ENCODE results near the gene VWA3B. TPM values are rescaled to one million over a fixed set of nuclear protein-coding genes. Genes with fewer than 3 reads are reported as not detected.

The VWA3B gene
- total RNA-seq, 1 experiment from 2014 or later: not detected

DNA sequence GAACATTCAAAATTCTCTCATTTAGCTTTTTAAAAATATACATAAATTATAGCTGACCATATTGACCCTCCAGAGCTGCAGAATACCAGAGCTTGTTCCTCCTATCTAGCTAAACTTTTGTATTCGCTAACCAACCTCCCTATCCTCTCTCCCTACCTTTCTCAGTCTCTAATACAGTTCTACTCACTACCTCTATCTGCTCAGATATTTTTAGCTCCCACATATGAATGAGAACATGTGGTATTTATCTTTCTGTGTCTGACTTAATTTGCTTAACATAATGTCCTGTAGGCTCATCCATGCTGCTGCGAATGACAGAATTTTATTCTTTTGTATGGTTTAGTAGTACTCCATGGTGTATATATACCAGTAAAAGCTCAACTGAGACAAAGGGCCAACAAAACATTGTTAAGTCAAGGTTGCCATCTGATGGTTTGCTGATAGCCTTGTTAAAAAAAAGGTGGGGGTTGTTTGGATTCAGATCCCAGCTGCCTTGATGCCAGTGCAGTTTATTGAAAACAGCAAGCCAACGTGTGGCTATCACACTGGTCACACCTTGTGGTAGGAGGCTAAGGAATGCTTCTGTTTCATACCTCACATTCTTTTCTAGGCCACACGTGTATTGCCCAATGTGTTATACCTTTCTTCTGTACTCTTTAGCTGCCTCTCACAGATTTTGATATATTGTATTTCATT, 101.5 kb downstream of the VWA3B start:
- no peaks in the 10 kb centered on the region for H3K9me3 ChIP-seq (replicated peaks)
- H3K4me1 ChIP-seq: no peaks in the 10 kb centered on the region
- no peak overlapping the region for H3K27ac ChIP-seq
- no peaks in the 10 kb centered on the region for H3K27me3 ChIP-seq
- no peaks in the 10 kb centered on the region; the same call in 1 of the 2 replicates for H3K36me3 ChIP-seq
- H3K4me3 ChIP-seq: no peak overlapping the region
- peak in 1 of 2 experiments; percentile 20 for DNase-seq

DNA sequence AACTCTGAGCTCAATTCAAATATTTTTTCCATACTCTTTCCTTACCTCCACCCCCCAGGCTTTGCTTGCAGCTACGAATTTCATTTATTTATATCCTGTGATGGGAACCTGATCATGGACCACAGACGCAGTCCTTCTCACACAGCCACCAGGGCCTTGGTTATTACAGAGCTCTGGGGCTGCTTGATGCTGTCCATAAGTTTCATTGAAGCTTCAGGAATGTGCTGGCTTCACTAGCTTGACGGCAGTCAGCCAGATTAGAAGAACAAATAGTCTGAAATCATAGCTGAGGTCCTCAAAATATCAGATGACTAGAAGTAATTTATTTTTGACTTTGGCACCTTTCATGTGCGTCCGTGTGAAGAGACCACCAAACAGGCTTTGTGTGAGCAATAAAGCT, 104.9 kb downstream of the VWA3B start:
- H3K4me1 ChIP-seq: no peaks in the 10 kb centered on the region
- no peak overlapping the region for H3K4me3 ChIP-seq
- H3K36me3 ChIP-seq: no peaks in the 10 kb centered on the region; the same call in 1 of the 2 replicates
- no peak overlapping the region for H3K27ac ChIP-seq
- no peaks in the 10 kb centered on the region for H3K27me3 ChIP-seq
- H3K9me3 ChIP-seq (replicated peaks): no peaks in the 10 kb centered on the region
- DNase-seq: no peak

DNA sequence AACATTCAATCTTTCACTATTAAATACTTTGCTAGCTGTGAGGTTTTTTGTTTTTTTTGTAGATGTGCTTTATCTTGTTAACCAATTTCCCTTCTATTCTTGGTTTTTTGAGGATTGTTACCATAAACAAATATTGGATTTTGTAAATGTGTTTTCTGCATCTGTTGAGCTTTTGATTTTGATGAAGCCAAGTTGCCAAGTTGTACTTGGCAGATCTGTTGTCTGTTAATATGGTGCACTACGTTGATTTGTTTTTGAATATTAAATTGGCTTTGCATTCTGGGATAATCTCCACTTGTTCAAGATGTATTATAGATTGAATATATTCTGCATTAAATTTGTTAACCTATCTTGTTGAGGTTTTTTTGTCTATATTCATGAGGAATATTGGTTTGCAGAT, 114.6 kb downstream of the VWA3B start:
- Histone ChIP-seq H3K36me3 (no peaks in the 10 kb centered on the region), H3K27ac (no peak overlapping the region), H3K27me3 (no peaks in the 10 kb centered on the region), H3K9me3 (replicated peaks) (no peaks in the 10 kb centered on the region), H3K4me3 (no peak overlapping the region), H3K4me1 (no peaks in the 10 kb centered on the region)
- DNase-seq: no peak

DNA sequence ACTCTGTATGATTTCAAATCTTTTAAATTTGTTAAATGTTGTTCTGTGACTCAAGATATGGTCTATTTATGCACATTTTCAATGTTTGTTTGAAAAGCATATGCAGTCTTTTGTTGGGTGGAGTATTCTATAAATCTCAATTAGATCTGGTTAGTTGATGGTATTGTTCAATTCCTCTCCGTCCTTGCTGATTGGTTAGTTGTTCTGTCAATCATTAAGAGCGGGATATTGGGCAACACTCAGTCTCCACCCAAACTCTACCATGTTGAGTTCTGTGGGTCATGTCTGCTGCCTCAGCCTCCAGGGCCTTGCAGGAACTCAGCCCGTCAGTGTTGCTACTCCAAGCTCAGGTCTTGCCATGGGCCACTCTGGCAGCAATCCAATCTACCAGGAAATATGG, 118.9 kb downstream of the VWA3B start:
- Histone ChIP-seq H3K36me3 (no peaks in the 10 kb centered on the region), H3K9me3 (replicated peaks) (no peaks in the 10 kb centered on the region), H3K4me1 (no peaks in the 10 kb centered on the region), H3K4me3 (no peak overlapping the region), H3K27me3 (no peaks in the 10 kb centered on the region), H3K27ac (no peak overlapping the region)
- no peak for DNase-seq

DNA sequence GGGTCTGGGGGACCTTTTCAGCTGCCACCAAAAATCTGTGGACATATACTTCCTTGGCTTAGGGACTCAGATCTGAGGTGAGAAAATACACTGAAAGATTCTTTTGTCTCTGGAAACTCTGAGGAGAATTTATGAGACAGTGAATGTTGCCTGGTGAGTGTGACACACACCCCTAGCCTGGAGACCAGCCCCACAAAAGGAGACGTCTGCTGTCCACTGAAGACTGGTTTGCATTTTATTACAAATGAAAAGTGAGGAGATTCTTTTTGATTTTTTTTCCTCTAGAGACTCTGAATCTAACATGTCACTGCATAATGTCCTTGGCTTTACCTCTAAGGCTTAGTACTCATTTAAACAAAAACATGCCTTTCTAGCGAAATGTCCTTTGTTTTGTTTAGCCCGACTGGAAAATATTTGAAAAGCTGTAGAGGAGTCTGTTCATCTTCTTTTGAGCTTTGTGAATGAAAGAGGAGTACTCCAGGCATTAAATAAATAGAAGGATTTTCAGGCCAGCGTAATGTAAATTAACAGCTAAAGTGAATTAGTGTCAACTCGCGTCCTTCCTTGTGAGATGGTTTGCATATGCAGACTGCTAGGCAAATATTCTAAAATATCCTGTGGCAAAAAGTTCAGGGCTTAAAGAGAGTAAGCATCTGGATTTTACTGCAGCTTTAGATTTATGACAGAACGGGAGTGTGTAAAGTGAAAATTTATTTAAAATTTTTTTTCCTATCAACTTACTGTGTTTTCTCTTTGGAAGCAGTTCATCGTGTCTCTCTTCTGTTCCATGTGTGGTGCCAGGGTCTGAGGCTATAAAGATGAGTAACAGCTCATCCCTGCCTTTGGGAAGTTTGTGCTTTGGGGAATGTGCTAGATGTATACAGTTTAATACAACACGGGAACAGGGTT, 125.4 kb downstream of the VWA3B start:
- no peak overlapping the region for H3K27ac ChIP-seq
- H3K27me3 ChIP-seq: peaks cover 12% of the 10 kb centered on the region; the same call in 1 of the 2 replicates
- no peak for DNase-seq
- H3K9me3 ChIP-seq (replicated peaks): no peaks in the 10 kb centered on the region
- no peaks in the 10 kb centered on the region for H3K36me3 ChIP-seq
- no peaks in the 10 kb centered on the region for H3K4me1 ChIP-seq
- no peak overlapping the region for H3K4me3 ChIP-seq

DNA sequence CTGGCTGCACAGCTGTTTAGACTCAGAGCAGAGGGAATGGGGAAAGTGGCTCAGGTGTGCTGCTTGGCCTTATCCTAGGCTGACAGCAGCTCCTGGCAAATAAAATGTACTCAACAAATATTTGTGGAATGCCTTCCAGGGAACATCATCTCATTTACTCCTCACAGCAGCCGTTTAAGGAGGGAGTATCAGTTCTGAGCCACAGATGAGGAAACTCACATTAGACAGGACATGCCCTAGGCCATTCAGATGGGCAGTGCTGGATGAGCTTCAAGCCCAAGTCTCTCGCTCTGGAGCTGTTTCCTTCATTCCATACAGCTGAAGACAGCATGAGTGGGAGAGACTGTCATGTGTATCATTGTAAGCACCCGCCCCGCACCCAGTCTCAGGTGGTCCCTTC, 129.6 kb downstream of the VWA3B start:
- Histone ChIP-seq H3K9me3 (replicated peaks) (no peaks in the 10 kb centered on the region), H3K4me1 (no peaks in the 10 kb centered on the region), H3K27ac (no peak overlapping the region), H3K27me3 (peaks cover 8% of the 10 kb centered on the region; the same call in 1 of the 2 replicates), H3K36me3 (no peaks in the 10 kb centered on the region), H3K4me3 (no peak overlapping the region)
- DNase-seq: no peak

DNA sequence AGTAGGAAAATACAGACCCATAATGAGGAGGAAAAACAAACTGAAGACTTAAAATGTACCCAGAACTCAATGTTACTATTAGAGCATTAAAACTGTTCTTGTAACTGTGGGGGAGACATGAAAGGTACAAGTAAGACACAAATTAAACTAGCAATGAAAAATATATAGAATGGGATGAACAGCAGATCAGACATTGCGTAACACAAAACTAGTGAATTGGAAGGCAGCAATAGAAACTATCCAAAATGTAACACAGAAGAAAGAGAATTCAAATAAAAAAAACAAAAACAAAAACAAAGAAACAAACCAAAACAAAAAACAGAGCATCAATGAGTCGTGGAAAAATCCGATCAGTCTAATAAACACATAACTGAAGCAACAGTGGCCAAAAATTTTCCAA, 132.2 kb downstream of the VWA3B start:
- Histone ChIP-seq H3K27me3 (no peaks in the 10 kb centered on the region), H3K9me3 (replicated peaks) (no peaks in the 10 kb centered on the region)
- DNase-seq: no peak

DNA sequence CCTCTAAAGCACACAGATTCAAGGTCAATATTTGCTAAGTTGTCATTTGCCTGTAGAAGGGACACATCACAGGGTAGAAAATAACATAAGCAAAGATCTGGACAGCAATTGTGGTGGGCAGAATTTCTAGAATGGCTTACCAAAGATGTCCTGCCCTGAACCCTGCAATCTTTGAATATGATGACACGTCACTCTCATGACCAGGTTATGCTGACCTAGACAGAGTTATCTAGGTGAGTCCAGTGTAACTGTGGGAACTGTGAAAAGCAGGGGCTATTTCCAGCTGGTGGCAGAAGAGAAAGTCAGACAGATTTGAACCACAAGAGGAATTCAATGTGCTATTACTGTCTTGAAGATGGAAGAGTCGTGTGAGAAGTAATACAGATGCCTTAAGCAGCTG, 147.0 kb downstream of the VWA3B start:
- Histone ChIP-seq H3K27me3 (0 out of 2 replicates have a peak, but pooled peaks cover 5% of the 10 kb centered on the region), H3K36me3 (no peaks in the 10 kb centered on the region), H3K27ac (no peak overlapping the region), H3K4me3 (no peak overlapping the region), H3K9me3 (replicated peaks) (0 out of 2 replicates have a peak, but pooled peaks cover 2% of the 10 kb centered on the region), H3K4me1 (no peaks in the 10 kb centered on the region)
- no peak for DNase-seq

More for the DNA sequence above, 132.2 kb downstream of the VWA3B start:
- Histone ChIP-seq H3K4me3 (no peak overlapping the region), H3K27ac (no peak overlapping the region), H3K4me1 (no peaks in the 10 kb centered on the region), H3K36me3 (no peaks in the 10 kb centered on the region)

DNA sequence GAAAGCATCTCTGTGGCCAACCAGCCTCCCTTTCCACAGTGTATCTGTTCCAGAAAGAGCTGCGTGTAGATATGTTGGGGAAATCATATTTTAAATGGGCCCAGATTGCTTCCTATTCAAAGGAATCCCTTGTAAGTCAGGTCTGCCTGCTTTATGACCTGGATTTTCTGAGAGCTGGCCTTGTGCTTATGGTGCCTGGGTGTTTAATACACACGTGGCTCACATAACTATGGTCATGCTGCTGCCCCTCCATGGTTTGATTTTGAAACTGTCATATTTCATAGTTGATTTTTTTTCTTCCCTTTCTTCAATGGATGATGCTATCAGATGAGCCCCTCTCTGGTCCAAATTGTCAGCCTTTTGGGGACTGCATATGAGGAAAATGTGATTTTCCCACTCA, 147.8 kb downstream of the VWA3B start:
- no peak for DNase-seq
- no peak overlapping the region for H3K4me3 ChIP-seq
- 0 out of 2 replicates have a peak, but pooled peaks cover 2% of the 10 kb centered on the region for H3K9me3 ChIP-seq (replicated peaks)
- 0 out of 2 replicates have a peak, but pooled peaks cover 5% of the 10 kb centered on the region for H3K27me3 ChIP-seq
- no peaks in the 10 kb centered on the region for H3K36me3 ChIP-seq
- no peak overlapping the region for H3K27ac ChIP-seq
- H3K4me1 ChIP-seq: no peaks in the 10 kb centered on the region

DNA sequence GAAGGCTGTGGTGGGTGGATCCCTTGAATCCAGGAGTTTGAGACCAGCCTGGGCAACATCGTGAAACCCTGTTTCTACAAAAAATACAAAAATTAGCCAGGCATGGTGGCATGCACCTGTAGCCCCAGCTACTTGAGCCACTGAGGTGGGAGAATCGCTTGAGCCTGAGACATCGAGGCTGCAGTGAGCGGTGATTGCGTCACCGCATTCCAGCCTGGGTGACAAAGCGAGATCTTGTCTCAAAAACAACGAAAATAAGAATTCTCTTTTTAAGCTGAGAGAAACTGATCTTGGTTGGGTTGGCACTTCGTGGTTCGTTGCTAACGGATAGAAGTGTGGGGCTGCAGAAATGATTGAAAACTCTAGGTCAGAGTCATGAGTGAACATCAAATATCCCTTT, 150.0 kb downstream of the VWA3B start:
- Histone ChIP-seq H3K4me1 (no peaks in the 10 kb centered on the region), H3K4me3 (no peak overlapping the region), H3K27me3 (0 out of 2 replicates have a peak, but pooled peaks cover 5% of the 10 kb centered on the region), H3K27ac (no peak overlapping the region), H3K9me3 (replicated peaks) (0 out of 2 replicates have a peak, but pooled peaks cover 2% of the 10 kb centered on the region), H3K36me3 (no peaks in the 10 kb centered on the region)
- DNase-seq: no peak

DNA sequence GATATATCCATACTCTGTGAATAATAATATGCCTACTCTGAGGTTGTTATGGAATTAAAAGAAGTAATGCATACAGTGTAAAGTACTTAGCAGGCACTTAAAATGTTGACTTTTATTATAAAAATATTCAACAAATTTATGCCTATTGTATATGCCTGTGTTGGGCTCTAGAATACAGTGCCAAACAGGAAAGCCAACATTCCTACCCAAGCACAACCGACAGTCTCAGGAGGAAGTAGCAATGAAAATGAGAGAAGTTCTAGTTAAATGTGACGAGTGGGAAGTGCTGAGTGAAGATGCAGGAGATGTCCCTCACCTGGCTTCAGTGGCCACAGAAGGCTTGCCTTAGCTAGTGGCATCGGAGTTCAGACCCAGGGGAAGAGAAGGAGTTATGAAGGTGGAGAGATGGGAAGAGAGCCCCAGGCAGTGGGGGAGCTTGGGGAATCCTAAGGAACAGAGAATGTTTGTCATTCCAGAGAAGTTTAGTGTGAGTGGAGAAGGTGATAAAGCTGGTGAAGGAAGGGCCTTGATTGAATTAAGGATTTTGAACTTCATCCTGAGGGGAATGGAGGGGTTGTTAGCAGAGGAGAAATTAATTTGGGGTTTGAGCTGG, 153.9 kb downstream of the VWA3B start:
- Histone ChIP-seq H3K27me3 (0 out of 2 replicates have a peak, but pooled peaks cover 5% of the 10 kb centered on the region), H3K4me1 (no peaks in the 10 kb centered on the region), H3K27ac (no peak overlapping the region), H3K4me3 (no peak overlapping the region), H3K36me3 (no peaks in the 10 kb centered on the region), H3K9me3 (replicated peaks) (0 out of 2 replicates have a peak, but pooled peaks cover 2% of the 10 kb centered on the region)
- no peak for DNase-seq

DNA sequence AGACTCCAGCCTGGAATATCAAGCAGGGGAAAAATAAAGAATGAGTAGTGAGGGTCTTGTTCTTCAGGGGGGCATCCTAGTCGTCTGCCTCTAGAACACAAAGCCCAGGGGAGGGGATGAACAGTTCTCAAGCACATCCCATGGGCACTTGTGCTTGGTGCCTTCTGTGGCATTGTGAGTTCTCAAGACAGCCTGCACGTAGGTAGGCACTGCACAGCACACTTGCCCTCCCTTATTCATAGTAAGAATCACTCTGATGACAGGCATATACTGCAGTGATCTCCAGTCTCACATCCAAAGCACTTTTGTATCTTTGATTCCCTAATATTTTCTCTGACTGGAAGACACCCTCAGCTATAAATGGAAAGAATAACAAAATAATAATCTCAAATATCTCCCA, 154.6 kb downstream of the VWA3B start:
- no peak for DNase-seq
- Histone ChIP-seq H3K27me3 (0 out of 2 replicates have a peak, but pooled peaks cover 5% of the 10 kb centered on the region), H3K27ac (no peak overlapping the region), H3K36me3 (no peaks in the 10 kb centered on the region), H3K4me1 (no peaks in the 10 kb centered on the region), H3K9me3 (replicated peaks) (0 out of 2 replicates have a peak, but pooled peaks cover 2% of the 10 kb centered on the region), H3K4me3 (no peak overlapping the region)

DNA sequence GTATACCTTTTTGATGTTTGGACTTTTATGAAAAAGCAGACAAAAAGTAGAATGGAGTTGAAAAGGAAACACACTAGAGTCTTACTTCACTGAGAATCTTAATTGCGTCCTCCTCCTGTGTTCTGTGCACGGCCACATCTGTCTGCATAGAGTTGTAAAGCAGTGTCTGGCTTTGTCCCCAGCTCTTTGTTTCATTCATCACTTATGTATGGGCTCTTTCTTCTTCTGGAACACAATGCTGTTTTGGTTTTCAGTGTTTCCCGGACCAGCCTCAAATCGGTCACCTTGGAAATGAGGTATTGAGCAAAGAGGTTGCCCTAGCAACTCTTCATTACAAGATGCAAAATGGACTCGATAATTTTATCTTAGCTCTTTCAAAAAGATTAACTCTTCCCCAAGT, 155.0 kb downstream of the VWA3B start:
- Histone ChIP-seq H3K27me3 (0 out of 2 replicates have a peak, but pooled peaks cover 5% of the 10 kb centered on the region), H3K27ac (no peak overlapping the region), H3K36me3 (no peaks in the 10 kb centered on the region), H3K9me3 (replicated peaks) (0 out of 2 replicates have a peak, but pooled peaks cover 2% of the 10 kb centered on the region), H3K4me1 (no peaks in the 10 kb centered on the region), H3K4me3 (no peak overlapping the region)
- DNase-seq: no peak

DNA sequence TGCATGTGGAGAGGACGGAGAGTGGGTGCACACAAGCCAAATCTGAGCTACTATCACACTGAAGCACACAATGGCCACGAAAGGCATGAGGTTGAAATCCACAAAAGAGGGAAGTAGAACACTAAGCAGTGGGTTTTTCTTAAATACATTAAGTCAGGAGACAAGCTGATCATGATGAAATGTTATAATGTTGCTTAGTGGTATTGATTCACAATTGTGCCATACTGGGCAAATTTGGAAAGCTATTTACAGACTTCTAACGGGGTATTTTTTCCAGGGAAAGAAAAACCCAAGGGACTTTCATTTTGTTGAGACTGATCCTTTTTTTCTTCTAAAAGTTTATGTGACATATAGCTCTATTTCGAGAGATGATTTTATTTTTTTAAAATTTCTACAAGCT, 158.5 kb downstream of the VWA3B start:
- no peaks in the 10 kb centered on the region; the same call in 1 of the 2 replicates for H3K9me3 ChIP-seq (replicated peaks)
- no peaks in the 10 kb centered on the region for H3K27me3 ChIP-seq
- no peaks in the 10 kb centered on the region for H3K36me3 ChIP-seq
- H3K27ac ChIP-seq: no peak overlapping the region
- H3K4me1 ChIP-seq: no peaks in the 10 kb centered on the region
- DNase-seq: no peak
- H3K4me3 ChIP-seq: no peak overlapping the region

Measured in SJCRH30 (cell line).